Spleen (tissue), 11 donors: ENCODE results near the gene ARPC5. TPM values are rescaled to one million over a fixed set of nuclear protein-coding genes. Genes with fewer than 3 reads are reported as not detected.
A peak's percentile ranks its signal among the peaks of the same experiment; 100 is the strongest.

Experiments used
- DNase-seq: peaks from one replicate; pipeline ENCODE4 v3.0.0-alpha.2; 2020
- H3K27ac ChIP-seq, 8 donors: fragments of 200-600 bp; sonication (generic) in 7 of 8; 1 replicate in 4 of 8; 2 replicates in 4 of 8; pipeline versions ENCODE4 v1.5.0 to v1.8.0; 2016 to 2021; ENCODE audit warnings: inconsistent platforms in 4 of 8, mild to moderate bottlenecking in 4 of 8, moderate library complexity in 1 of 8
- H3K27me3 ChIP-seq, 7 donors: fragments of 200-600 bp; sonication (generic) in 6 of 7; replicated peaks in 1 of 7; 1 replicate in 4 of 7; 2 replicates in 3 of 7; pipeline versions ENCODE4 v1.5.0 to v1.8.0; 2016 to 2021; ENCODE audit warnings: inconsistent platforms in 3 of 7, mild to moderate bottlenecking in 1 of 7
- H3K36me3 ChIP-seq, 6 donors: fragments of 200-600 bp; sonication (generic) in 5 of 6; 1 replicate in 4 of 6; 2 replicates in 2 of 6; pipeline versions ENCODE4 v1.5.0 to v1.8.0; 2016 to 2021; ENCODE audit warnings: inconsistent platforms in 2 of 6
- H3K4me1 ChIP-seq, 6 donors: fragments of 200-600 bp; sonication (generic) in 5 of 6; 1 replicate in 3 of 6; 2 replicates in 3 of 6; pipeline versions ENCODE4 v1.5.0 to v1.8.0; 2016 to 2021; ENCODE audit warnings: inconsistent platforms in 3 of 6
- H3K4me3 ChIP-seq, 8 donors: fragments of 200-600 bp; sonication (generic) in 7 of 8; 1 replicate in 4 of 8; 2 replicates in 4 of 8; pipeline versions ENCODE4 v1.5.0 to v1.8.0; 2016 to 2021; ENCODE audit warnings: inconsistent platforms in 4 of 8, mild to moderate bottlenecking in 4 of 8, moderate library complexity in 2 of 8
- H3K9me3 ChIP-seq, 8 donors: fragments of 200-600 bp; sonication (generic) in 7 of 8; 1 replicate in 4 of 8; 2 replicates in 4 of 8; pipeline versions ENCODE4 v1.5.0 to v1.8.0; 2016 to 2021; ENCODE audit warnings: inconsistent platforms in 4 of 8
- POLR2A ChIP-seq, 3 donors: fragments of 450-650 bp; IDR thresholded peaks; one replicate each; pipeline ENCODE4 v1.5.1; 2017; ENCODE audit warnings: antibody characterized with exemption in 3 of 3, mild to moderate bottlenecking in 1 of 3
- POLR2AphosphoS5 ChIP-seq, 3 donors: sonication (generic); formaldehyde crosslinking; IDR thresholded peaks; one replicate each; pipeline ENCODE4 v1.5.1; 2017; ENCODE audit warnings: antibody characterized with exemption in 3 of 3
- WGBS, 5 donors: extraction: QIAGEN DNeasy Blood & Tissue Kit in 3 of 5; methylation state at CpG; one replicate each; pipeline versions ENCODE4 v1.1.5 to v1.1.7; 2013 to 2018; 5-methylcytosine and 5-hydroxymethylcytosine counted together
- intact Hi-C: fragments of 100-400 bp; cut with DNase I; formaldehyde crosslinking; loops from one replicate; pipeline ENCODE4 v1.15.0; 2023; ENCODE audit warnings: low total_unique reads
- polyA plus RNA-seq, 3 donors: library from polyadenylated mRNA; stranded (reverse); fragments of 200-250 nt; gene quantifications; one replicate each; pipeline ENCODE4 v1.2.1, GENCODE V29; 2013
- total RNA-seq, 7 donors: library from RNA; depleted of rRNA in 3 of 7; stranded (reverse); fragments of >200 nt in 3 of 7; fragmentation: NEBNext Ultra II Directional in 4 of 7; extraction: Animal tissue kit (Norgen Biotek cat#: 25700) in 4 of 7; gene quantifications; one replicate each; pipeline versions ENCODE4 v1.1.0 to v1.2.1, GENCODE V29; 2016 to 2021
- TF ChIP-seq, protein P1 (sequence below), 11 experiments: fragments of 200-600 bp in 7 of 11; fragments of 450-650 bp in 4 of 11; sonication (generic) in 4 of 11; IDR thresholded peaks in 8 of 11; conservative IDR thresholded peaks in 3 of 11; 1 replicate in 7 of 11; 2 replicates in 4 of 11; pipeline versions ENCODE4 v1.4.0 to v1.8.0; 2016 to 2021; ENCODE audit warnings: antibody characterized with exemption in 11 of 11, inconsistent platforms in 4 of 11, mild to moderate bottlenecking in 1 of 11
- donor health status: healthy with polysubstance abuse.
- donor health status: DM: no; HTN: no; CAD: no; lungs with moderate emphysema.
- donor health status: DM: no; HTN: no; CAD: no.
- donor health status: Bipolar disorder and iron deficiency.
- donor health status: healthy.
- donor health status: DM: no; HTN: no; CAD: no.
- donor health status: DM: yes; HTN: yes; CAD: no.

ARPC5 gene
- total and polyA plus RNA-seq, 10 donors: 122 to 221 (median 178) TPM

DNA sequence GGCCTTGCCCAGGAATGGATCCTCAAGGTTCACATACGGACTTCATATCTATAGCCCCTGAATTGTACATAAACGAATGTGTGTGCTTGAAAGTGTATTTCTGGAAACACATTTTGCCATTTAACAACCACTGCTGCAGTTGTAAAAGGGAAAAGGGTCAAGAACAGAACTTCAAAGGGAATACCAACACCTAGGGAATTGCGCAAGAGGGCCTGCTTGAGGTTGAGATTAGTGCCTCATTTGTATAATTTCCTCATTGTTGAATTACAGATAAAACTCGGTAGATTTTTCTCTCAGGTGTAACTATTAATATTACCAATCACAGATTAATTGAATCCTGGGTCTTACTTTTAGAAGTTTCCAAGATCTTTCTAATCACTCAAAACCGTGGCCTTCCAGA, 51.4 kb downstream of the ARPC5 start:
- Histone ChIP-seq H3K4me1 (peaks cover 7 to 88% (median 41%) of the 10 kb centered on the region in 6 donors), H3K36me3 (peaks cover 0 to 56% (median 0%) of the 10 kb centered on the region in 6 donors), H3K27me3 (no peaks in the 10 kb centered on the region), H3K9me3 (no peaks in the 10 kb centered on the region), H3K27ac (peak overlapping the region in 7 of 8 donors; percentile 54 to 98 (median 83)), H3K4me3 (peak overlapping the region in 1 of 8 donors; percentile 8)
- WGBS, 5 donors: 69 to 80% (median 70%) methylated on average over 5 of the region's 5 CpGs
- no peak for DNase-seq
- intact Hi-C loops: no loop called here
- no peak for TF ChIP-seq POLR2A (IDR thresholded peaks at IDR 0.05)
- TF ChIP-seq, protein P1, sequence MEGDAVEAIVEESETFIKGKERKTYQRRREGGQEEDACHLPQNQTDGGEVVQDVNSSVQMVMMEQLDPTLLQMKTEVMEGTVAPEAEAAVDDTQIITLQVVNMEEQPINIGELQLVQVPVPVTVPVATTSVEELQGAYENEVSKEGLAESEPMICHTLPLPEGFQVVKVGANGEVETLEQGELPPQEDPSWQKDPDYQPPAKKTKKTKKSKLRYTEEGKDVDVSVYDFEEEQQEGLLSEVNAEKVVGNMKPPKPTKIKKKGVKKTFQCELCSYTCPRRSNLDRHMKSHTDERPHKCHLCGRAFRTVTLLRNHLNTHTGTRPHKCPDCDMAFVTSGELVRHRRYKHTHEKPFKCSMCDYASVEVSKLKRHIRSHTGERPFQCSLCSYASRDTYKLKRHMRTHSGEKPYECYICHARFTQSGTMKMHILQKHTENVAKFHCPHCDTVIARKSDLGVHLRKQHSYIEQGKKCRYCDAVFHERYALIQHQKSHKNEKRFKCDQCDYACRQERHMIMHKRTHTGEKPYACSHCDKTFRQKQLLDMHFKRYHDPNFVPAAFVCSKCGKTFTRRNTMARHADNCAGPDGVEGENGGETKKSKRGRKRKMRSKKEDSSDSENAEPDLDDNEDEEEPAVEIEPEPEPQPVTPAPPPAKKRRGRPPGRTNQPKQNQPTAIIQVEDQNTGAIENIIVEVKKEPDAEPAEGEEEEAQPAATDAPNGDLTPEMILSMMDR (IDR thresholded peaks at IDR 0.05 in 8 of 11, conservative IDR thresholded peaks at IDR 0.05 in 3 of 11): no peak
- TF ChIP-seq POLR2AphosphoS5 (IDR thresholded peaks at IDR 0.05): no peak

DNA sequence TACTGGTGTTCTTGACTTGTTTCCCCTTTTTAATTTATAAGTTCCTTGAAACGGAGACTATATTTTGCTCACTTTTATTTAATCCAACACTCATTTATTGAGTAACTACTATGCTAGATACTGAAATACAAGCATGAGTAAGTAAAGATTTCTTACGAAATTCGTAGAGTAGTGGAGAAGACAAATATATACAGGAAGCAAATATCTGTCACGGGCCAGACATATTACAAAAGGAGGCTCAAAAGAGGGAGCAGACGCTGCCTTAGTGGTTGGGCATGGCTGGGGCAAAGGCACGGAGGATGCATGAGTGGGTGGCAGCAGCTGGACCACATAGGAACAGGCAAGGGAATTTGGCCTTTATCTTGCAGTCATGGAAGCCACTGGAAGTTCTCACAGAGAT, 52.1 kb downstream of the ARPC5 start:
- Histone ChIP-seq H3K4me3 (peak overlapping the region in 1 of 8 donors; percentile 8), H3K4me1 (peaks cover 7 to 88% (median 35%) of the 10 kb centered on the region in 6 donors), H3K36me3 (peaks cover 0 to 63% (median 0%) of the 10 kb centered on the region in 6 donors), H3K9me3 (no peaks in the 10 kb centered on the region), H3K27me3 (no peaks in the 10 kb centered on the region), H3K27ac (peak overlapping the region in 7 of 8 donors; percentile 54 to 98 (median 83))
- no peak for TF ChIP-seq POLR2A (IDR thresholded peaks at IDR 0.05)
- TF ChIP-seq, protein P1 (IDR thresholded peaks at IDR 0.05 in 8 of 11, conservative IDR thresholded peaks at IDR 0.05 in 3 of 11): no peak
- TF ChIP-seq POLR2AphosphoS5 (IDR thresholded peaks at IDR 0.05): peak in 2 of 3 donors; percentile 27 to 50
- intact Hi-C loops: no loop called here
- DNase-seq: no peak
- WGBS, 5 donors: 42 to 73% (median 52%) methylated on average over 6 of the region's 6 CpGs

DNA sequence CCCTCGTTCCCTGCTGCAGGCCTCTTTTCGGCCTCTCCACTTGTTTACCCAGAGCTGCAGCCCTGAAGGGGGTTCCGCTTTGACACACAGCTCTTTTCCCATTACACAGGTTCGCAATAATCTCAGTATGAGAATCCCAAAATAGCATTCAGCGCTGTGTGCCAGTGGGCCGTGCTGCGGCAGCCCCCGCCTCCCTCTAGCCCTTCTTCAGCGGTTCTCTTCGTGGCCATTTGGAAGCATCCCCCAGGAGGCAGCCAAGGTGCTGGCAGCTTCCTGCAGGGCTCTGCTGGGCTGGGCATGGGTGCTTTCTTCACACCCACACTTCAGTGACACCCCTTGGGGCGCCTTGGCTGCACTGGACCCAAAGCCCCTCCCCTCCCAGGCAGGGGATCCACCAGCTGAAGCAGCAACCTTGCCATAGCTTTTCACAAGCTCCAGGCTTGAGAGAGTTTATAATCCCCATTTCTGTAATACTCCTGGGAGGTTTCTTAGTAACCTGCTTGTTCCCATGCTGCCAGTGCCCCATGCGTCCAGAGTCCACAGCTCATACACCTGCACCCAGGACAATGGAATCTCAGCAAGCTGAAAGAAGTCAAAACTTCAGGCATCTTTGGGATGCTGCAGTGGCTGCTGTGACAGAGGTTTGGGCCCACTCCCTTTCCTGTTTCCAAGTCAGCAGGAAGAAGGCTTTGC, 53.4 kb downstream of the ARPC5 start:
- Histone ChIP-seq H3K36me3 (peaks cover 0 to 76% (median 0%) of the 10 kb centered on the region in 6 donors), H3K4me1 (peaks cover 7 to 97% (median 40%) of the 10 kb centered on the region in 6 donors), H3K27me3 (no peaks in the 10 kb centered on the region), H3K27ac (peak overlapping the region in 6 of 8 donors; percentile 54 to 98 (median 86)), H3K4me3 (peak overlapping the region in 1 of 8 donors; percentile 8), H3K9me3 (no peaks in the 10 kb centered on the region)
- no peak for DNase-seq
- 76 to 95% (median 91%) methylated on average over 12 of the region's 12 CpGs for WGBS, 5 donors
- TF ChIP-seq, protein P1 (IDR thresholded peaks at IDR 0.05 in 8 of 11, conservative IDR thresholded peaks at IDR 0.05 in 3 of 11): no peak
- TF ChIP-seq POLR2AphosphoS5 (IDR thresholded peaks at IDR 0.05): peak in 1 of 3 donors; percentile 41
- intact Hi-C loops: no loop called here

GRCh38 chr1:183580281-183580682, 55.3 kb downstream of the ARPC5 start:
- WGBS, 5 donors: 5 to 12% (median 6%) methylated on average over 8 of the region's 8 CpGs
- peaks cover 0 to 77% (median 3%) of the 10 kb centered on the region in 6 donors for H3K36me3 ChIP-seq
- peak overlapping the region; percentile 27 to 98 (median 80) for H3K27ac ChIP-seq
- peak overlapping the region in 1 of 8 donors; percentile 54 for H3K4me3 ChIP-seq
- H3K4me1 ChIP-seq: peaks cover 7 to 86% (median 38%) of the 10 kb centered on the region in 6 donors
- TF ChIP-seq POLR2A (IDR thresholded peaks at IDR 0.05) (no peak), POLR2AphosphoS5 (IDR thresholded peaks at IDR 0.05) (peak in 2 of 3 donors; percentile 44 to 87)
- TF ChIP-seq, protein P1 (IDR thresholded peaks at IDR 0.05 in 8 of 11, conservative IDR thresholded peaks at IDR 0.05 in 3 of 11): peak in 3 of 11 experiments; percentile 11 to 33 (median 20)
- DNase-seq: no peak
- no peaks in the 10 kb centered on the region for H3K27me3 ChIP-seq
- intact Hi-C loops: no loop called here
- H3K9me3 ChIP-seq: no peaks in the 10 kb centered on the region
